GM11168 (cell line): ENCODE measurements around the gene HOPX.
"Not testable (repeated sequence)": the region's sequence is repeated elsewhere in the genome, so short reads cannot be mapped to it uniquely, and the experiment has no call there.

ENCODE experiments used
- in situ Hi-C: fragments of 300-500 bp; cut with MboI; formaldehyde crosslinking; loops from one replicate; pipeline ENCODE4 v1.12.0; 2022; ENCODE audit warnings: low sequenced_read_pairs; ENCODE audit not compliant: unreplicated experiment

HOPX gene

GRCh38 chr4:56656346-56656643 is 24.8 kb downstream of the HOPX start:
- in situ Hi-C loops: no loop called here

DNA sequence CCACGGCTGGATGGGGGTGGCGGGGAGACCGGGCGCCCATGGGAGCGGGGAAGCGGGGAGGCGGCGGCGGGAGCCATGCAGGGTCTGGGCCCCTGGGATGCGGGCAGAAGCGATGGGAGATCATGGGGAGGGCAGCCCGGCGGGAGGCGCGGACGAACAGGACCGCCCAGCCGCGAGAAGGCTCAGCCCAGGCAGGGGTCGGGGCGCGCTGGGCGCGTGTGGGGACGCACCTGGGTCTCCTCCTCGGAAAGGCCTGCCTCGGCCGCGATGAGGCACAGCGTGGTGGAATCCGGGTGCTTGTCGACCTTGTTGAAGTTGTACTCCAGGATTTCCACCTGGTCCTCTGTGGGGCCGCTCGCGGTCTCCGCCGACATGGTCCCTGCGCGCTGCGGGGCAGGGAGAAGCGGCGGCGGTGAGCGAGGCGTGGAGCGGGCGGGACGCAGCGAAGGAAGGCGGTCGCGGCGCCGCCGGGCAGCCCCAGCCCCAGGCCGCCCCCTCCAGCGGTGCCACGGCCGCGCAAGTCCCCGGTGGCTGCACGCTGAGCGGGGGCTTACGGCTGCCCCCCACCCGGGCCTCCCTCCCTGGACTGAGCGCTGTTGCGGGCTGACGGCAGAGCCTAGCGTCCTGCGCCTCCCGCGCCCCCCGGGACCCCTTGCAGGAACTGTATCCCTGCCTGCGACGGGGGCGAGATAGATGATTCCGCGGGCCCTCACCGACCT is 25.3 kb downstream of the HOPX start:
- in situ Hi-C loops: no loop called here

DNA sequence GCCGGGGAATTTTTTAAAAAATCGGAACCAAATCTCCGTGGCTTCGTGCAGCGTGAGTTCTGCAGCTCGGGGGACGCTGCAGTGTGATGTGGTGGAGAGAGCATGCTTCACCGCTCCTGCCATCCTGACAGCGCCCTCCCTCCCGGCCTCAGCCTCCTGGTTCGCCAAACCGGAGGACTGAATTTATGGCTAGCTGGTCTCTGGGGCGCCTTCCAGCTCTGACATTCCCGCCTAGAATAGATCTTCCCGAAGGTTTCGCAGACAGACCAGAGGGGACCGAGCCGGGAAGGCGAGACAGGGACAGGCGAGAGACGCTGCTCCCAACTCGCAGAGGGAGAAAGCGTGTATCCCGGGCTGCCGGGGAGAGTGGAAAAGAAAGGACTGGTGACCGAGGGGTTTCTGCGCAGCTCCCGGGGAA is 25.9 kb downstream of the HOPX start:
- in situ Hi-C loops: no loop called here

DNA sequence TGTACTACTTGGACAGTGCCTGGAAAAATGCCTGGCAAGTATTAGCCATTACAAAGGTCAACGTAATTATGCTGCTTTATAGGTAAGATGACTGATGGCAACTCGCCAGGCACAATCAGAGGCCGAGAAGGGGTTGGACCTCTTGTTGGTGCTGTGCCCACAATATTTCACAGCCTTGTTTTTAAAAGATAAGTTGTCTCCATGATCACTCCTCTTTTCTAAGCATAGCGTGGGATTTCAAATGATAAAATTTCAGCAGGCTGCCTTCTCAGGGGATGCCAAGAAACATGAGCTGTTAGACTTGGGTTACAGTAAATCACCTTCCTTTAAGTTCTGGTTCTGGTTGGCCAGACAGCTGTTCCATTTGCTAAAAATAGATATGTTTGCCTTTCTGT is 26.9 kb downstream of the HOPX start:
- in situ Hi-C loops: no loop called here

DNA sequence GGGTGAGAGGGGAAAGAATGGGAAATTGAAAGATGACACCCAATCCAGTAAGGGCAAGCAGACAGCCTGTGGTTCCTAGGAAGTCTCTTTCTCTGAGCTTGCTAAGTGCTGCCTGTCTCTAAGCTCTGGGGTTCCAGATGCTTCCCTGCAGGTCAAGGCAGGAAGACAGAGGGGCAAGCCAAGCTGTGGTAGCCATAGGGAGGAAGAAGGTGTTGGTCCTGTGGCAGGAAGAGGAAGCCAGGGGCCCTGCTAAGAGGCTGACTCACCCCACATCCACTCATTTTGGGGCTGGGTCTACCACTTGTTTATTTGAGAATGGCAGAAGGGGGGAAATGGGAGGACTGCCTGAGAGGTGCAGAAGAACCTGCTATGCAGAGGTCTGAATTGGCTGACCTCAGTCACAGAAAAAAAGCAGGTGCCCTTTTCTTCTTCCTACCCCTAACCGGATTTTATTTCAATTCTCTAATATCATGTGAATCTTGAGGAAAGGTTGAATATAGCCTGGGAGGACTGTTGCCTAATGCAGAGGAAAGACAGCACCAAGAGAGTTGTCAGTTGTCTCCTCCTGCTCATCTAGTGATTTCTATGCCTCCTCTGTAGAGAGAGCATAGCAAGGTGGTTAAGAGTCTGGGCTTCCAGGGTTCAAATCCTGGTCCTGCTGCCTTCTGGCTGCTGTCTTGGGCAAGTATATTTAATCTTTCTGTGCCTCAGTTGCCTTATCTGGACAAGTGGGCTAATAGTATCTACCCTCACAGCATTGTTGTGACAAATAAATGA is 27.4 kb downstream of the HOPX start:
- in situ Hi-C loops: no loop called here

- in situ Hi-C loops: no loop called here
Measured at GRCh38 chr4:56652196-56652595, 28.9 kb downstream of the HOPX start.

GRCh38 chr4:56651056-56651350 is 30.1 kb downstream of the HOPX start:
- in situ Hi-C loops: no loop called here

- in situ Hi-C loops: no loop called here
Measured at GRCh38 chr4:56650262-56651055, 30.6 kb downstream of the HOPX start.

GRCh38 chr4:56649445-56650261 is 31.4 kb downstream of the HOPX start:
- in situ Hi-C loops: no loop called here

GRCh38 chr4:56648824-56649151 is 32.3 kb downstream of the HOPX start:
- in situ Hi-C loops: no loop called here

- in situ Hi-C loops: no loop called here
Measured at GRCh38 chr4:56648021-56648823, 32.9 kb downstream of the HOPX start.

DNA sequence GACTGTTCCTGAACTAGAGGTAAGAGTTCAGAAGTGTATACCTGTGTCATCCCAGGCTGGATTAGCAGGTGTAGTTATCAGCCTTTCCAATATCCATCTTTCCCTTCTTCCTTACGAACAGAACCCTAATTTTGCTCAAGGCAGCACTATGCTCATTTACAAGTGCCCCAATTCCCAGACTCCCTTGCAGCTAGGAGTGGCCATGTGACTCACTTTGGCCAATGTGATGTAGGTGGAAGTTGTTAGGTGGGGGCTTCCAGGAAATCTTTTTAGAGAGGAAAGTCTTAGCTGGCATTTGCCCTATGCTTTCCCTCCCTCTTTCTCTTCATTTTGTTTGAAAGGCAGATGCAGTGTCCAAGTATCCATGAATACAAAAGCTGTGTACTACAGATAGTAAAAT is 34.8 kb downstream of the HOPX start:
- in situ Hi-C loops: no loop called here

DNA sequence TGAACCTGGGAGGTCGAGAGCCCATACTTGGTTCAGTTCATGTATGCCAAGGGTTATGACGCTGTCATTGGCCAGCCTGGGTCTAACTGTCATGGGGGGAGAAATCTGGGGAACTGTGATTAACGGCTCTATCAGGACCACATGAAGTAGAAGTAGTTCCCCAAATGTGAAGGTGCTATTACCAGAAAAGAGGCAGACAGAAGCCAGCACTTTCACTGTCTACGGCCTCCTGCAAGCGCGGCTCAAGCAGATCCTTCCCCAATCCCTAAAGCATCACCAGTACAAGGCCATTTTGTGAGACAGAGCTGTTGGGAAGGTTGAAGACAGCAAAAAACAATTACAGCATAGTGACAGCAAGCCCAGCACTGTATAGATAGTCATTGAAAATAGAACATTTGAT is 37.5 kb downstream of the HOPX start:
- in situ Hi-C loops: no loop called here

DNA sequence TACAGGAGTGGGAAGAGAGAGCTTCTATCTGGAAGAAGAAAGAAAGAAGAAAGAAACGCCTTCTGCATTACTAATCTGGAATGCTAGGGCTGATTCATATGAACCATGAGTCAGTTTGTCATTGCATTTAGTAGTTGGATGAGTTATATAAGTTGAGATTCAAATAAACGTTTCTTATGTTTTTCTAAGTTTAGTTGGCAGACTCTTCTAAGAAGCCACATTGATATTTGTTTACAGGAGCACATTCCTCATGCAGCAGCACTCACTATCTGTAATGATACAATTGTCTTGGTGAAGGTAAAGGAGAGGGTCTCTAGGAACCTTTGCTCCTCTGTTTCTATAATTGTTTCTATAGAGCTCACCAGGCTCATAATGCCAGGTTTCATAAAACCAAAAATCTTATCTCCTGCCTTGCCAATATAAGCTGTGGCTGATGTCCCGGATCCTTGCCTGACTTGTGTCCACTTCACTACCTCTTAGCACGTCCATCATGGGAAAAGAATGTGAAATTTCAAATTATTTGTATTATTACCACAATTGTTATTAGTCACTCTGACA is 39.5 kb downstream of the HOPX start:
- in situ Hi-C loops: no loop called here

DNA sequence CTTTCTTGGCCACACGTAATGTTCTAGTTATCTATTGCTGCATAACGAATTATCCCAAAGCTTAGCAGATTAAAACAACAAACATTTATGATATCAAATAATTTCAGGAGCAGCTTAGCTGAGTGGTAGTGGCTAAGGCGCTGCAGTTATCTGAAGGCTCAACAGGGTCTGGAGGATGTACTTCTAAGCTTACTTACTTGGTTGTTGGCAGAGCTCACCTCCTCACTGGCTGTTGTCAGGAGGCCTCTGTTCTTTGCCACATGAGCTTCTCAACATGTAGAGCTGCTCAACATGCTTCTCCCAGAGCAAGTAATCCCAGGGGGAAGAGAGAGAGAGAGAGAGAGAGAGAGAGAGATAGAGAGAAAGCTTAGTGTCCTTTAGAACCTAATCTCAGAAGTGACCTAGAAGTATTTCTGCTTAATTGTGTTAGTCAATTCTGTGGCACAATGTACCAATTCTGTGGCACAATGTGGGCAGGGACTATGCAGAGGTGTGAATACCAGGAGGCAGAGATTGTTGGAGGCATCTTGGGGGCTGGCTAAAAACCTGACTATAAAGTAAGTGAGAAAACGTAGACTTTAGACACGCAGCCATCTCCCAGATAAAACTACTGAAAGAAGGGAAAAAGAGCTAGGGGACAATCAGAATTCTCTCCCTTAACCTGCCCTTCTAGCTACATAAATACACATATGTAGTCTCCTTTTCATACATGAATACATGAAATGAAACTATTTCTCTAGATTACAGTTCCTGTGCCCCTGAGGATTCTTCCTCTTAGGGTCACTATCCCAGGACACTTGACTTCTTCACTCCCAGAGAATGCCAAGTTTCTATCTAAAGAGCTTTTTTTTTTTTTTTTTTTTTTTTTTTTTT is 40.2 kb downstream of the HOPX start:
- in situ Hi-C loops: no loop called here

- in situ Hi-C loops: no loop called here
Measured at GRCh38 chr4:56637791-56638190, 43.3 kb downstream of the HOPX start.

DNA sequence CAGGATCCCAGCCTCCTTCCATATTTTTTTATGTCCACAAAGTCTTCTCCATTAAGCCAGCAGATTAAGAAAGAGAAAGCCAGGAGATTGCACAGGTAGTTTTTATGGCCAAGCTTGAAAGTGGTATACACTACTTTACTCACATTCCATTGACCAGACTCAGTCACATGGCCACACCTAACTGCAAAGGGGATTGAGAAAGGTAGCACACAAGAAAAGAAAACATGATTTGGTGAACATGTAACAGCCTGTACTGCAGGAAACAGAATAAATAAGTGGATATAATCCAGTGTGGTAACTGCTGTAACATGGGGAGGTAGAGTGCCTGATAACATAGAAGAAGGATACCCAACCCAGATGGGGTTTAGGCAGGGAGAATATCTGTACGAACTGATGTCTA is 43.9 kb downstream of the HOPX start:
- in situ Hi-C loops: no loop called here

GRCh38 chr4:56634954-56635353 is 46.1 kb downstream of the HOPX start:
- in situ Hi-C loops: not testable (repeated sequence)

- in situ Hi-C loops: no loop called here
Measured at GRCh38 chr4:56633486-56633885, 47.6 kb downstream of the HOPX start.
